NOMO-1 treated with DMSO at 0.1 percent for 48 hours (cell line): ENCODE results near the gene BBOX1.
"Not testable (repeated sequence)": the region's sequence is repeated elsewhere in the genome, so short reads cannot be mapped to it uniquely, and the experiment has no call there.

Experiments
- DNase-seq: peaks from one replicate; lab custom pipeline; 2025; ENCODE audit not compliant: unreplicated experiment; lab: John Stamatoyannopoulos, UW

The BBOX1 gene

GRCh38 chr11:27174672-27175210 lies 134.1 kb downstream of the BBOX1 start:
- no peak for DNase-seq

GRCh38 chr11:27175562-27175961 lies 134.9 kb downstream of the BBOX1 start:
- not testable (repeated sequence) for DNase-seq
